ENCODE results near the gene NUDT1. TPM values are rescaled to one million over a fixed set of nuclear protein-coding genes. Genes with fewer than 3 reads are reported as not detected.
A peak's percentile ranks its signal among the peaks of the same experiment; 100 is the strongest.

Gene NUDT1
- total RNA-seq, 1 experiment from 2014 or later = 64.7 TPM

GRCh38 chr7:2237109-2237602 lies 4.9 kb upstream of the NUDT1 start:
- in situ Hi-C loops (cut with HindIII; ENCODE audit: low pct_unique_long_range_greater_than_20kb, low sequenced_read_pairs) = no loop called here
- no peak for DNase-seq (ENCODE audit: low read depth)

DNA sequence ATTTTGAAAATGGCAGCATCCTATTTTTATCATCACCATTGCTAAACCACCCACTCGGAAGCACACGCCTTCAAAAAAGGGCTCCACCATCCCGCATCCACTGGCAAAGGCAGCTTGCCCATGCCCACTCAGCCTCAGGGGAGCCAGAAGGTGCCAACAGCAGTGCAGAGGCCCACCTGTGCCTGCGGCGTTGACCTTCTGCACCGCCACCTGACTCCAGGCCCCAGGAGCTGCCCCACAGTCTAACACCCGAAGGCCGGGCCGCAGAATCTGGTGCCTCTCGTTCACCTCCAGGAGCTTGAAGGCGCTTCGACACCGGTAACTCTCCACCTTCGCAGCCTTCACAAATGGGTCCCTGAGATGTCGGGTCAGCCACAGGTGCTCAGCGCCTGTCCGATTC lies 2.8 kb upstream of the NUDT1 start:
- DNase-seq (ENCODE audit: low read depth) = no peak
- in situ Hi-C loops (cut with HindIII; ENCODE audit: low pct_unique_long_range_greater_than_20kb, low sequenced_read_pairs) = no loop called here

DNA sequence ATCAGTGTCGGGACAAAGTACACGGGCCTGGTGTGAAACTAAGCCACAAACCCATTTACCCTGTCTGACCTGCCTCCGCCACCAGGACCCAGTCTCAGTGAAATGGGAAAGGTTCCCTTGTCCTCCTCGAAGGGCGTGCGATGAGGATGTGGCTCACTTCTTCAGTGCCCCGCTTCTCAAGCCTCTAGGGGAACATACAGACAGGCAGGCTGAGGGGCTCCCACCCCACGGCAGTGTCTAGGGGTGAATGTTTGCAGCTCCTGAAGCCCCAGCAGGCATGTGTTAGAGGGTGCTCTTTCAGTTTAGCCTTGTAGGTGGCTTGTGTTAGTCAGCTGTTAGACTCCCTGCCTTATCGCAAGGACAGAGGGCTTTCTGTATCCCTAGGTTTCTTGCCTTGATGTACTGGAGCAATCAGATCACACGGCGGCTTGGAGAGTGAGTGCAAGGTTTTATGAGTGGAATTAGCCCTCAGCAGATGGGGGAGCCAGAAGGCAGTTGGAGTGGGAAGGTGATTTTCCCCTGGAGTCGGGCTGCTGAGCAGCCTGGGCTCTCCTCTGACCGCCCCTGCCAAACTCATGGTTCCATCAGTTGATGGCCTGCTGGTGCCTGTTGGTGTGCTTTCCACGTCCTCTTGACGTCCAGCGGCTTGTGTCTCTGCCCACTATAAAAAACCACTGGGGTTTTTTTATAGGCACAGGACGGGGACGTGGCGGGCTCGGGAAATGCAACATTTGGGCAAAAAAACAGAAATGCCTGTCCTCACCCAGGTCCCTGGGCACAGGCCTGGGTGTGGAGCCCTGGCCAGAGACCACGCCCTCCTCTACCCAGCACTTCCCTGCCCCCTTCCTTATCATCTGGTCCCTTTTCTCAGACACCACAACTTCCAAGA lies 759 bp downstream of the NUDT1 start:
- DNase-seq (ENCODE audit: low read depth) = peak; percentile 37

GRCh38 chr7:2243458-2243857 lies 1.4 kb downstream of the NUDT1 start:
- in situ Hi-C loops (cut with HindIII; ENCODE audit: low pct_unique_long_range_greater_than_20kb, low sequenced_read_pairs) = no loop called here
- no peak for DNase-seq (ENCODE audit: low read depth)

More for the DNA sequence above, 759 bp downstream of the NUDT1 start:
- in situ Hi-C loops (cut with HindIII; ENCODE audit: low pct_unique_long_range_greater_than_20kb, low sequenced_read_pairs) = no loop called here

DNA sequence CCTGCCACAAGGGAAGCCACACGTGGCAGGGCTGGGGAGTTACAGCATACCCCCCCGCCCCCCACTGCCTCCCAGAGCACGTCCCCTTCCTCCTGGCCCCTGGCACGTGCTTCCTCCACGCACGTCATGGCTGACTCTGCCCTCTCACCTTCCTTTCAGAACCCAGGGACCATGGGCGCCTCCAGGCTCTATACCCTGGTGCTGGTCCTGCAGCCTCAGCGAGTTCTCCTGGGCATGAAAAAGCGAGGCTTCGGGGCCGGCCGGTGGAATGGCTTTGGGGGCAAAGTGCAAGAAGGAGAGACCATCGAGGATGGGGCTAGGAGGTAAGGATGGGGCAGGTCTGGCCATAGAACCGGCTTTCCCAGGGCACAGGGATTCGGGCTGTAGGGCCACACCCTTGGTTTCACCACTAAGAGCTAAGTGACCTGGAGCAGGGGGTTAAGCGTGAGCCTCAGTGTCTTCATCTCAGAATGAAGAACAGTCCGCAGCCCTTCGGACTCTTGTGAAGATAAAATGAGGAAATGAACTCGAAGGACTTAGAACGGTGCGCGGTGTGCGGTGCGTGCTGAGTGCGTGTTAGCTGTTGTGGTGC lies 2.5 kb downstream of the NUDT1 start:
- in situ Hi-C loops (cut with HindIII; ENCODE audit: low pct_unique_long_range_greater_than_20kb, low sequenced_read_pairs) = no loop called here

GRCh38 chr7:2245883-2246675 lies 4.1 kb downstream of the NUDT1 start:
- in situ Hi-C loops (cut with HindIII; ENCODE audit: low pct_unique_long_range_greater_than_20kb, low sequenced_read_pairs) = no loop called here
- no peak for DNase-seq (ENCODE audit: low read depth)

More for the DNA sequence above, 2.5 kb downstream of the NUDT1 start:
- DNase-seq (ENCODE audit: low read depth) = no peak

DNA sequence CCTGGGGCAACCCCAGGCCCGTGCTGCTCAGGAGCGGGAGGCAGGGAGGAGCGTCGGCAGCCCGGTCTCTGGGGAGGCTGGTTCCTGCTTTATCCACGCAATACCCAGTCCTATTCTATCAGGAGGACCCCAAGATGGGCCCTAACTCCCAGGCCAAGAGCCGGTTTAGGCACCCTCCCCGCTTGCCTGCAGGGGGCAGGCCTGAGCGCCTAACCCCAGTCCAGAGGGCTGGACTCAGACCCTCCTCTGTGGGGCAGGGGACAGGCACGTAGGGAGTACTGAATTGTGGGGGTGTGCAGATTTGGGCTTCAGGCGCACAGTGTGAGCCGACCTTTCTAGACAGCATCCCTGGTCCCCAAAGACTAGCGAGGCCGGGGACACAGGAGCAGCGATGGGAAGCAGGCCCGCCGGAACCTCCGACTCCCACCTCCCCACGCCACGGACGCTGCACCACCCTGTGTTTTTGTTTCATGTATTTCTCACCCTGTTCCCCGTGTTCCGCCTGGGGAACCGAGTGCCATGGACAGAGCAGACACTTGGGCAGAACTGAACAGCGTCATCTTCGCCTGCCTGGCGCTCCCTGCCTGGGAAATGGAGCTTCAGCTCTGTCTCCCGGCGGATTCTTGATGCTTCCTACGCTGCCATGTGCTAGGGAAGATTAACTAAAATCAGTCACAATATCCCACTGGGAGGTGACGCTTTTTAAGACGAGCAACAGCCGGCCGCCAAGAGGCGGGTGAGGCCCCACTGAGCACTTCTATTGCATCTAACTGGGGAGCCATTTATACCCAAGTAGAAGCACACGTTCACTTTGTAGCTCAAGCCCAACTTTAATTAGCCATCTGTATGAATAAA lies 5.3 kb downstream of the NUDT1 start:
- in situ Hi-C loops (cut with HindIII; ENCODE audit: low pct_unique_long_range_greater_than_20kb, low sequenced_read_pairs) = no loop called here
- DNase-seq (ENCODE audit: low read depth) = no peak

- in situ Hi-C loops (cut with HindIII; ENCODE audit: low pct_unique_long_range_greater_than_20kb, low sequenced_read_pairs) = no loop called here
- peak; percentile 45 for DNase-seq (ENCODE audit: low read depth)
These were observed 7.1 kb downstream of the NUDT1 start for GRCh38 chr7:2248984-2249694.

- no peak for DNase-seq (ENCODE audit: low read depth)
- in situ Hi-C loops (cut with HindIII; ENCODE audit: low pct_unique_long_range_greater_than_20kb, low sequenced_read_pairs) = no loop called here
These were observed 7.8 kb downstream of the NUDT1 start for GRCh38 chr7:2249744-2250323.

- DNase-seq (ENCODE audit: low read depth) = no peak
- in situ Hi-C loops (cut with HindIII; ENCODE audit: low pct_unique_long_range_greater_than_20kb, low sequenced_read_pairs) = no loop called here
These were observed 9.4 kb downstream of the NUDT1 start for GRCh38 chr7:2251381-2251780.

- in situ Hi-C loops (cut with HindIII; ENCODE audit: low pct_unique_long_range_greater_than_20kb, low sequenced_read_pairs) = no loop called here
- no peak for DNase-seq (ENCODE audit: low read depth)
These were observed 10.1 kb downstream of the NUDT1 start for GRCh38 chr7:2251841-2252771.

- no peak for DNase-seq (ENCODE audit: low read depth)
- in situ Hi-C loops (cut with HindIII; ENCODE audit: low pct_unique_long_range_greater_than_20kb, low sequenced_read_pairs) = no loop called here
These were observed 11.0 kb downstream of the NUDT1 start for GRCh38 chr7:2253021-2253420.

DNA sequence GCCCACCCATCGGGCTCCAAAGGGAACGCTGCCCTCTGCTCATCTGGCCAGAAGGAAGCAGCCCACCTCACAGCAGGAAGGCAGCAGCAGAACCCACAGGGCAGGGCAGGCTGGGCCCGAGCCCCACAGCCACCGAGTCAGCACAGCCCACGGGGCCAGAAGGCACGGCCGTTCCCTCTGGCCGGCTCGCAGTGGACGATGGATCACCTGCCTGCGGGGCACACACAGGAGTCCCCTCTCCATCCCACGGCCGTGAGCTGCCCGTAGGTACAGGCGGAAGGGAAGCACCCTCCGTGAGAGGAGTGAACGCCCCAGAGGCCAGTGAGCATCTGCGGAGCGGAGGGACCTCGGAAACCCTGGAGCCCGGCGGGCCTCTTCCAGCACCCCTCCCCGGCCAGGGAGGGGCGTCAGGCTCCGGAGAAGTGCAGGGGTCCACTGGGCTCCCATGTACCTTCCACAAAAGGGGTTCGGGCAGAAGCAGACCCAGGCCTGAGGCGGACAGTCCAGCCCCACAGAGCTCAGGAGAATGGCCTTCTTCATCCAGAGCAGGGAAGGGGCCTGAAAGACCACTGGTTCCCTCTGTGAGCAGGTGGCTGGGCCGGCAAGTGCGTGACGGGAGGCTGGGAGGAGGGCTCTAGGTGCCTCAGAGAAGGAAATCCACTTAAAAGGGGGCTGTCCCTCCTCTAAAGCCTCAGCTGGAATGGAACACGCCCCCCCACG lies 11.7 kb downstream of the NUDT1 start:
- DNase-seq (ENCODE audit: low read depth) = no peak

DNA sequence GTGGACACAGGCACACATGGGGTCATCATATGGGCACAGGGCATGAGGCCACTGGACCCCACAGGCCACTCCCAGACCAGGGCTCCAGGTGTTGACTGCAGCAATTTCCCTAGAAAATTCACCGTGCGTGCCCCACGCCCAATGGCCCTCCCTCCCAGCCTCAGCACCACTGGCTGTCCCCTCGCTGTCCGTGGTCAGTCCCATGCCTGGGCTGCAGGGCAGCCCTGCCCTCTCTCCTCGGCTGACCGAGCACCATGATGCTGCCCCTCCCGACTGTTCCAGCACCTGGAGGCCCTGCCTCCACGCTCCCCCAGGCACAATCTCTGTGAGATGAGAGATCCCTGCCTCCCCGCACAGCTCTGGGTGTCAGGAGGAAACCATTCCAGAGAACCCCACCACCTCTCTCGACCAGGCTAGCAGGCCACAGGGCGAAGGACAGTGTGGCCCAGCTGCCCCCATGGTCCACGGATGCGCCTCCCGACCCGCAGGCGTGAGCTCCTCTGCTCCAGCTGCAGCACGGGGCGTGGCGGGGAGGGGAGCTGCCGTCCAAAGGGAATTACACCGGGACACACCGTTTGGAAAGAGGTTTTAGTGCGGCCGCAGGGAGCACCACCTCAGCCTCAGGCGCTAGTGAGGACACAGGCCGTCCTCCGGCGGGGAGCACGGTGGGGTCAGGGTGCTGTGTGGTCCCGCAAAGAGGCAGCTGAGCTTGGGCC lies 12.6 kb downstream of the NUDT1 start:
- no peak for DNase-seq (ENCODE audit: low read depth)
- in situ Hi-C loops (cut with HindIII; ENCODE audit: low pct_unique_long_range_greater_than_20kb, low sequenced_read_pairs) = no loop called here

More for the DNA sequence above, 11.7 kb downstream of the NUDT1 start:
- in situ Hi-C loops (cut with HindIII; ENCODE audit: low pct_unique_long_range_greater_than_20kb, low sequenced_read_pairs) = no loop called here
